A549 (cell line): Measurements from ENCODE around the gene OR14J1. TPM values are rescaled to one million over a fixed set of nuclear protein-coding genes. Genes with fewer than 3 reads are reported as not detected.

Experiments used
- ATAC-seq, 2 experiments: fragments of 200-7000 bp in 1 of 2; fragments of >200 bp in 1 of 2; cut with Nextera tagmentation in 1 of 2; cut with Tn5 transposase in 1 of 2; 3 replicates each; pipeline versions ENCODE4 v1.8.0 to v1.9.1; 2018 to 2020; ENCODE audit warnings: mild to moderate bottlenecking in 1 of 2, moderate library complexity in 1 of 2
- CTCF ChIA-PET: fragments of 300-600 bp; sonication (Branson Sonifier 250); formaldehyde crosslinking; extraction: SDS; loops from one replicate; lab custom pipeline; 2021; ENCODE audit warnings: antibody characterized with exemption, inconsistent platforms; lab: Yijun Ruan, JAX
- POLR2A ChIA-PET: fragments of 350-600 bp; formaldehyde crosslinking; extraction: SDS; loops from one replicate; lab custom pipeline; 2021; ENCODE audit warnings: antibody characterized with exemption, inconsistent platforms; lab: Yijun Ruan, JAX
- DNase-seq, 2 experiments: peaks; one replicate each; pipeline versions ENCODE4 v3.0.0 to v3.0.0-alpha.2; 2011 to 2016; ENCODE audit warnings: low read depth in 1 of 2, low spot score in 1 of 2
- FAIRE-seq: peaks from 2 replicates; lab custom pipeline; 2011; peaks lifted over from hg19 to GRCh38; lab: Jason Lieb, UNC
- H3K27ac ChIP-seq, 2 experiments: fragments of >200 bp; sonication (Bioruptor Twin); formaldehyde crosslinking; 3 replicates each; pipeline ENCODE4 v1.5.1; 2016 to 2017
- H3K4me1 ChIP-seq: fragments of >200 bp; sonication (Bioruptor Twin); formaldehyde crosslinking; 3 replicates; pipeline ENCODE4 v1.6.1; 2016
- H3K4me2 ChIP-seq: fragments of >200 bp; sonication (Bioruptor Twin); formaldehyde crosslinking; 3 replicates; pipeline ENCODE4 v1.6.1; 2016
- H3K4me3 ChIP-seq: fragments of >200 bp; sonication (Bioruptor Twin); formaldehyde crosslinking; 3 replicates; pipeline ENCODE4 v1.5.1; 2016
- H3K9me3 ChIP-seq: fragments of >200 bp; sonication (Bioruptor Twin); formaldehyde crosslinking; 3 replicates; pipeline ENCODE4 v1.6.1; 2016
- ATOH8 ChIP-seq: fragments of 250-450 bp; sonication (Bioruptor Pico); IDR thresholded peaks from 2 replicates; pipeline ENCODE4 v1.5.0; 2020; ENCODE audit warnings: low read depth, mild to moderate bottlenecking, moderate library complexity
- BCL3 ChIP-seq: fragments of >200 bp; sonication (Bioruptor Twin); formaldehyde crosslinking; IDR thresholded peaks from 3 replicates; pipeline ENCODE4 v1.6.1; 2016
- CBX2 ChIP-seq: fragments of 200-600 bp; sonication (generic); IDR thresholded peaks from 2 replicates; pipeline ENCODE4 v1.6.1; 2016; ENCODE audit warnings: low read depth, mild to moderate bottlenecking, borderline replicate concordance
- CBX8 ChIP-seq: fragments of 200-600 bp; sonication (generic); IDR thresholded peaks from 2 replicates; pipeline ENCODE4 v1.6.1; 2016
- CTCF ChIP-seq: fragments of >200 bp; sonication (Bioruptor Twin); formaldehyde crosslinking; IDR thresholded peaks from 3 replicates; pipeline ENCODE4 v1.5.1; 2016
- FOSB ChIP-seq: fragments of 250-450 bp; sonication (Bioruptor Pico); IDR thresholded peaks from 2 replicates; pipeline ENCODE4 v1.5.0; 2020; ENCODE audit warnings: mild to moderate bottlenecking, moderate library complexity
- FOSL2 ChIP-seq, 2 experiments: fragments of 450-650 bp in 1 of 2; fragments of >200 bp in 1 of 2; sonication (Bioruptor Twin) in 1 of 2; formaldehyde crosslinking; IDR thresholded peaks; 2 replicates each; pipeline versions ENCODE4 v1.5.0 to v1.6.1; 2016 to 2020; ENCODE audit warnings: mild to moderate bottlenecking in 1 of 2, moderate library complexity in 1 of 2
- HDAC2 ChIP-seq: fragments of 200-600 bp; sonication (generic); IDR thresholded peaks from 2 replicates; pipeline ENCODE4 v1.6.1; 2016
- HMGXB4 ChIP-seq: fragments of 250-450 bp; sonication (Bioruptor Pico); IDR thresholded peaks from 2 replicates; pipeline ENCODE4 v1.5.0; 2021; ENCODE audit warnings: mild to moderate bottlenecking, moderate library complexity, borderline replicate concordance
- JUNB ChIP-seq: fragments of >200 bp; sonication (Bioruptor Twin); formaldehyde crosslinking; IDR thresholded peaks from 2 replicates; pipeline ENCODE4 v1.6.1; 2016
- MAFK ChIP-seq: fragments of 450-650 bp; IDR thresholded peaks from 2 replicates; pipeline ENCODE4 v1.6.1; 2014; ENCODE audit not compliant: partially characterized antibody
- MYC ChIP-seq: IDR thresholded peaks from 2 replicates; pipeline ENCODE4 v1.6.1; 2012; ENCODE audit warnings: mild to moderate bottlenecking, inconsistent platforms, low read length, improper control_type of control experiment, borderline replicate concordance
- NFE2L2 ChIP-seq: fragments of 150-350 bp; conservative IDR thresholded peaks from 2 replicates; pipeline ENCODE4 v1.6.1; 2014; ENCODE audit warnings: low read length
- RAD21 ChIP-seq, 2 experiments: fragments of >200 bp in 1 of 2; sonication (Bioruptor Twin) in 1 of 2; formaldehyde crosslinking in 1 of 2; IDR thresholded peaks in 1 of 2; conservative IDR thresholded peaks in 1 of 2; 2 replicates in 1 of 2; 3 replicates in 1 of 2; pipeline ENCODE4 v1.6.1; 2012 to 2018; ENCODE audit warnings: inconsistent platforms in 1 of 2
- RARB ChIP-seq: fragments of 250-450 bp; sonication (Bioruptor Pico); IDR thresholded peaks from 2 replicates; pipeline ENCODE4 v1.8.0; 2021; ENCODE audit warnings: mild to moderate bottlenecking, moderate library complexity
- RNF2 ChIP-seq: fragments of 200-600 bp; sonication (generic); IDR thresholded peaks from 2 replicates; pipeline ENCODE4 v1.6.1; 2016; ENCODE audit warnings: low read depth, mild to moderate bottlenecking, antibody characterized with exemption, moderate library complexity, borderline replicate concordance
- SMC3 ChIP-seq: fragments of >200 bp; sonication (Bioruptor Twin); formaldehyde crosslinking; IDR thresholded peaks from 3 replicates; pipeline ENCODE4 v1.6.1; 2018; ENCODE audit warnings: inconsistent platforms
- TFCP2L1 ChIP-seq: fragments of 250-450 bp; sonication (Bioruptor Pico); IDR thresholded peaks from 2 replicates; pipeline ENCODE4 v1.5.0; 2021; ENCODE audit warnings: mild to moderate bottlenecking
- USF2 ChIP-seq: fragments of 450-650 bp; IDR thresholded peaks from 2 replicates; pipeline ENCODE4 v1.6.1; 2014; ENCODE audit warnings: antibody characterized with exemption
- WGBS: methylation state at CpG from one replicate; pipeline ENCODE4 v1.1.6; 2017; ENCODE audit errors: missing lambda C conversion rate; 5-methylcytosine and 5-hydroxymethylcytosine counted together
- polyA minus RNA-seq: library from RNA; depleted of rRNA, polyadenylated mRNA; stranded (reverse); fragments of >200 nt; gene quantifications from 2 replicates; pipeline ENCODE4 v1.2.3, GENCODE V29; 2011; rRNA and poly(A)+ RNA removed
- polyA plus RNA-seq, 4 experiments: library from polyadenylated mRNA; depleted of rRNA in 3 of 4; stranded (reverse); fragments of >200 nt; fragmentation: RNase III in 1 of 4; extraction: RNeasy Plus Mini Kit Qiagen cat#74134 plus additional on column Dnase treatment in 1 of 4; gene quantifications; 2 replicates in 3 of 4; 3 replicates in 1 of 4; pipeline ENCODE4 v1.2.3, GENCODE V29; 2011 to 2017
- TF ChIP-seq, protein P1 (sequence below): IDR thresholded peaks from 2 replicates; pipeline ENCODE4 v1.6.1; 2012; ENCODE audit warnings: low read depth, borderline replicate concordance

The OR14J1 gene, protein sequence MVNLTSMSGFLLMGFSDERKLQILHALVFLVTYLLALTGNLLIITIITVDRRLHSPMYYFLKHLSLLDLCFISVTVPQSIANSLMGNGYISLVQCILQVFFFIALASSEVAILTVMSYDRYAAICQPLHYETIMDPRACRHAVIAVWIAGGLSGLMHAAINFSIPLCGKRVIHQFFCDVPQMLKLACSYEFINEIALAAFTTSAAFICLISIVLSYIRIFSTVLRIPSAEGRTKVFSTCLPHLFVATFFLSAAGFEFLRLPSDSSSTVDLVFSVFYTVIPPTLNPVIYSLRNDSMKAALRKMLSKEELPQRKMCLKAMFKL
- polyA plus RNA-seq (2011; rRNA removed) (not detected in 2 replicates), polyA plus RNA-seq (2017; fragmentation: RNase III; extraction: RNeasy Plus Mini Kit Qiagen cat#74134 plus additional on column Dnase treatment) (not detected in 3 replicates), polyA minus RNA-seq (not detected in 2 replicates)
- not detected in 2 replicates for polyA plus RNA-seq (2012; cell fraction: cytosol; rRNA removed)
- not detected in 2 replicates for polyA plus RNA-seq (2012; cell fraction: nucleus; rRNA removed)

DNA sequence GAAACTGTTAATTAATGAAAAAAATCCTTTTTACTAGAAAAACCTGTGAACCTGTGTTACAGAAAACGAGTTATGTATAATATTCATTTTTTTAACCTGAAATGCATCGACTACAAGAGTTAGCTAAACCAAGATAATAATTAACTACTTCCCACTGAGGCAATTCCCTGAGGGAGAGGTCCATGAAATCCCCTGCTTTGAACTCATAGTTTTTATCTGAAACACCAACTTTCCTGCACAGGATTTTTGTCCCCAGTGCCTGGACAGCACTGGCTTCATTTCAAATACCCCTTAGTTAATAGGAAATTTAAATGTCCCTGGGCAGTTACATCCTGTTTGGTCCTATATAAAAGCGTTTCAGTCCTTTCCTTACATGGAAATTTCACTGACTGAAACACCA is at the start of gene OR14J1:
TSS of gene OR14J1 (plus strand) at position 386 of the 400 bp plus-strand sequence. CDS start 4,989 bp downstream, outside the sequence.
- no peak within 1 kb of the TSS for H3K27ac ChIP-seq
- ATAC-seq (no peak), FAIRE-seq (no peak), DNase-seq (no peak)
- H3K4me1 ChIP-seq: no peaks in the 10 kb centered on the region
- H3K9me3 ChIP-seq: no peaks in the 10 kb centered on the region
- 2% methylated on average over 3 of the region's 3 CpGs for WGBS
- H3K4me2 ChIP-seq: no peak within 1 kb of the TSS
- POLR2A ChIA-PET: no interaction called here
- CTCF ChIA-PET: no interaction called here
- TF ChIP-seq FOSB (CRISPR knock-in tag) (no peak), BCL3 (no peak)
- no peak within 1 kb of the TSS for H3K4me3 ChIP-seq

- no peak overlapping the region for H3K4me2 ChIP-seq
- H3K4me1 ChIP-seq: no peaks in the 10 kb centered on the region
- POLR2A ChIA-PET: no interaction called here
- DNase-seq (no peak), FAIRE-seq (no peak), ATAC-seq (no peak)
- CTCF ChIA-PET: no interaction called here
- no peak overlapping the region for H3K4me3 ChIP-seq
- 4% methylated on average over 9 of the region's 9 CpGs for WGBS
- TF ChIP-seq, protein P1, sequence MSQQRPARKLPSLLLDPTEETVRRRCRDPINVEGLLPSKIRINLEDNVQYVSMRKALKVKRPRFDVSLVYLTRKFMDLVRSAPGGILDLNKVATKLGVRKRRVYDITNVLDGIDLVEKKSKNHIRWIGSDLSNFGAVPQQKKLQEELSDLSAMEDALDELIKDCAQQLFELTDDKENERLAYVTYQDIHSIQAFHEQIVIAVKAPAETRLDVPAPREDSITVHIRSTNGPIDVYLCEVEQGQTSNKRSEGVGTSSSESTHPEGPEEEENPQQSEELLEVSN: no peak
- TF ChIP-seq FOSL2 (IDR thresholded peaks at IDR 0.05): no peak
- TF ChIP-seq FOSL2 (CRISPR knock-in tag; IDR thresholded peaks at IDR 0.05): no peak
- no peak for TF ChIP-seq ATOH8 (CRISPR knock-in tag)
- no peak for TF ChIP-seq HDAC2
- no peak for TF ChIP-seq MAFK
- no peak for TF ChIP-seq CTCF
- TF ChIP-seq RAD21 (conservative IDR thresholded peaks at IDR 0.05 in 1 of 2, IDR thresholded peaks at IDR 0.05 in 1 of 2): no peak
- TF ChIP-seq TFCP2L1: no peak
- no peak for TF ChIP-seq CBX2
- TF ChIP-seq USF2: no peak
- TF ChIP-seq HMGXB4 (CRISPR knock-in tag): no peak
- TF ChIP-seq MYC: no peak
- no peak for TF ChIP-seq RARB (CRISPR knock-in tag)
- TF ChIP-seq CBX8: no peak
- no peak for TF ChIP-seq SMC3
- TF ChIP-seq NFE2L2: no peak
- TF ChIP-seq RNF2: no peak
- TF ChIP-seq JUNB: no peak
- H3K9me3 ChIP-seq: no peaks in the 10 kb centered on the region
- H3K27ac ChIP-seq: no peak overlapping the region
Measured at GRCh38 chr6:29251736-29252135, 49.8 kb upstream of the OR14J1 start.
